ENCODE measurements around the gene VPS54. TPM values are rescaled to one million over a fixed set of nuclear protein-coding genes. Genes with fewer than 3 reads are reported as not detected.

Gene VPS54
- total and polyA plus RNA-seq, 2 donors from 2014 or later: 17.4 to 25.0 TPM

GRCh38 chr2:63872571-63873328 is 146.5 kb downstream of the VPS54 start:
- FAIRE-seq: no peak
- Histone ChIP-seq H3K4me3 (ENCODE audit: low read length in 3 of 3) (no peak overlapping the region), H3K27ac (ENCODE audit: low read depth in 2 of 2, low read length in 2 of 2) (no peak overlapping the region), H3K9me3 (ENCODE audit: control insufficient read depth in 2 of 3, insufficient read depth in 1 of 3, low read length in 3 of 3) (no peaks in the 10 kb centered on the region), H3K27me3 (ENCODE audit: control insufficient read depth, insufficient read depth, low read length) (no peaks in the 10 kb centered on the region), H3K9ac (ENCODE audit: low read length in 3 of 3) (no peak overlapping the region), H3K4me1 (ENCODE audit: control insufficient read depth in 2 of 3, insufficient read depth in 2 of 3, low read depth in 1 of 3, low read length in 3 of 3) (no peaks in the 10 kb centered on the region), H3K36me3 (ENCODE audit: control insufficient read depth in 2 of 3, insufficient read depth in 3 of 3, low read length in 3 of 3) (peaks cover 0 to 13% (median 5%) of the 10 kb centered on the region in 3 donors)
- TF ChIP-seq CTCF (IDR thresholded peaks at IDR 0.05; ENCODE audit: borderline replicate concordance, extremely low read depth, insufficient read depth): no peak
- intact Hi-C loops (cut with DNase I): no loop called here
- DNase-seq: no peak

- no peaks in the 10 kb centered on the region for H3K4me1 ChIP-seq (ENCODE audit: control insufficient read depth in 2 of 3, insufficient read depth in 2 of 3, low read depth in 1 of 3, low read length in 3 of 3)
- H3K9ac ChIP-seq (ENCODE audit: low read length in 3 of 3): no peak overlapping the region
- TF ChIP-seq CTCF (IDR thresholded peaks at IDR 0.05; ENCODE audit: borderline replicate concordance, extremely low read depth, insufficient read depth): no peak
- DNase-seq: no peak
- no peak overlapping the region for H3K4me3 ChIP-seq (ENCODE audit: low read length in 3 of 3)
- peaks cover 0 to 13% (median 5%) of the 10 kb centered on the region in 3 donors for H3K36me3 ChIP-seq (ENCODE audit: control insufficient read depth in 2 of 3, insufficient read depth in 3 of 3, low read length in 3 of 3)
- H3K9me3 ChIP-seq (ENCODE audit: control insufficient read depth in 2 of 3, insufficient read depth in 1 of 3, low read length in 3 of 3): no peaks in the 10 kb centered on the region
- no peaks in the 10 kb centered on the region for H3K27me3 ChIP-seq (ENCODE audit: control insufficient read depth, insufficient read depth, low read length)
- intact Hi-C loops (cut with DNase I): no loop called here
- no peak for FAIRE-seq
- no peak overlapping the region for H3K27ac ChIP-seq (ENCODE audit: low read depth in 2 of 2, low read length in 2 of 2)
Observed at GRCh38 chr2:63871864-63872263, 147.4 kb downstream of the VPS54 start.

DNA sequence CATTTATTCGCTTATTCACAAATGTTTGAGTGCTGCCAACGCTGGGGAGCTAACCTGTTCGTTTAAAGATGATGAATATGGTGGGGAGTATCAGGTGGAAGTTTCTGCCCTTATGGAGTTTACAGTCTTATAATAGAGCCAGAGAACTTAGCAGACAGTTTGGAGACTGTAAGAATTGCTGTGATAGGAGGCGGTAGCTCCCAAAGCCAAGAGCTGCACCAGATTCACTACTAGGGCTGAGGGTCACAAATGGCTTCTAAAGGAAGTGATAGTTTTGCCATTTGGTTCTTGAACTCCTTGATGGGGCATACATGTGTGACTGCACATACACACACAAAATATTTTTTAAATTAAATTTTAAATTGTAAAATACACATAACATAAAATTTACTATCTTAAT is 148.5 kb downstream of the VPS54 start:
- H3K27ac ChIP-seq (ENCODE audit: low read depth in 2 of 2, low read length in 2 of 2): no peak overlapping the region
- no peaks in the 10 kb centered on the region for H3K9me3 ChIP-seq (ENCODE audit: control insufficient read depth in 2 of 3, insufficient read depth in 1 of 3, low read length in 3 of 3)
- H3K36me3 ChIP-seq (ENCODE audit: control insufficient read depth in 2 of 3, insufficient read depth in 3 of 3, low read length in 3 of 3): peaks cover 0 to 13% (median 5%) of the 10 kb centered on the region in 3 donors
- no peak for TF ChIP-seq CTCF (IDR thresholded peaks at IDR 0.05; ENCODE audit: borderline replicate concordance, extremely low read depth, insufficient read depth)
- H3K4me3 ChIP-seq (ENCODE audit: low read length in 3 of 3): no peak overlapping the region
- H3K9ac ChIP-seq (ENCODE audit: low read length in 3 of 3): no peak overlapping the region
- H3K4me1 ChIP-seq (ENCODE audit: control insufficient read depth in 2 of 3, insufficient read depth in 2 of 3, low read depth in 1 of 3, low read length in 3 of 3): no peaks in the 10 kb centered on the region
- intact Hi-C loops (cut with DNase I): no loop called here
- FAIRE-seq (no peak), DNase-seq (no peak)
- no peaks in the 10 kb centered on the region for H3K27me3 ChIP-seq (ENCODE audit: control insufficient read depth, insufficient read depth, low read length)
